ENCODE results near the gene ATXN7L1. TPM values are rescaled to one million over a fixed set of nuclear protein-coding genes. Genes with fewer than 3 reads are reported as not detected.

Gene ATXN7L1
- total RNA-seq, 1 donor from 2014 or later: 2.4 TPM

GRCh38 chr7:105691082-105691679, 185.2 kb downstream of the ATXN7L1 start:
- no peaks in the 10 kb centered on the region for H3K27me3 ChIP-seq (ENCODE audit: control insufficient read depth, insufficient read depth, low read length)
- DNase-seq (ENCODE audit: low read depth) (no peak), FAIRE-seq (no peak)
- H3K4me3 ChIP-seq (ENCODE audit: low read depth, low read length): peak overlapping the region; percentile 2
- TF ChIP-seq CTCF (IDR thresholded peaks at IDR 0.05; ENCODE audit: insufficient read depth, low read length, severe bottlenecking): no peak
- H3K36me3 ChIP-seq (ENCODE audit: control insufficient read depth, insufficient read depth, low read length): no peaks in the 10 kb centered on the region

GRCh38 chr7:105690325-105690945, 186.0 kb downstream of the ATXN7L1 start:
- H3K4me3 ChIP-seq (ENCODE audit: low read depth, low read length): no peak overlapping the region
- no peaks in the 10 kb centered on the region for H3K27me3 ChIP-seq (ENCODE audit: control insufficient read depth, insufficient read depth, low read length)
- FAIRE-seq (no peak), DNase-seq (ENCODE audit: low read depth) (no peak)
- no peak for TF ChIP-seq CTCF (IDR thresholded peaks at IDR 0.05; ENCODE audit: insufficient read depth, low read length, severe bottlenecking)
- H3K36me3 ChIP-seq (ENCODE audit: control insufficient read depth, insufficient read depth, low read length): no peaks in the 10 kb centered on the region

- FAIRE-seq (no peak), DNase-seq (ENCODE audit: low read depth) (no peak)
- Histone ChIP-seq H3K36me3 (ENCODE audit: control insufficient read depth, insufficient read depth, low read length) (no peaks in the 10 kb centered on the region), H3K4me3 (ENCODE audit: low read depth, low read length) (no peak overlapping the region), H3K27me3 (ENCODE audit: control insufficient read depth, insufficient read depth, low read length) (no peaks in the 10 kb centered on the region)
- no peak for TF ChIP-seq CTCF (IDR thresholded peaks at IDR 0.05; ENCODE audit: insufficient read depth, low read length, severe bottlenecking)
These were observed 187.2 kb downstream of the ATXN7L1 start for GRCh38 chr7:105689067-105689819.

- Histone ChIP-seq H3K36me3 (ENCODE audit: control insufficient read depth, insufficient read depth, low read length) (no peaks in the 10 kb centered on the region), H3K27me3 (ENCODE audit: control insufficient read depth, insufficient read depth, low read length) (no peaks in the 10 kb centered on the region), H3K4me3 (ENCODE audit: low read depth, low read length) (no peak overlapping the region)
- TF ChIP-seq CTCF (IDR thresholded peaks at IDR 0.05; ENCODE audit: insufficient read depth, low read length, severe bottlenecking): no peak
- no peak for FAIRE-seq
- no peak for DNase-seq (ENCODE audit: low read depth)
These were observed 187.8 kb downstream of the ATXN7L1 start for GRCh38 chr7:105688617-105689016.

GRCh38 chr7:105685161-105685560, 191.2 kb downstream of the ATXN7L1 start:
- Histone ChIP-seq H3K4me3 (ENCODE audit: low read depth, low read length) (no peak overlapping the region), H3K27me3 (ENCODE audit: control insufficient read depth, insufficient read depth, low read length) (no peaks in the 10 kb centered on the region), H3K36me3 (ENCODE audit: control insufficient read depth, insufficient read depth, low read length) (no peaks in the 10 kb centered on the region)
- DNase-seq (ENCODE audit: low read depth) (peak; percentile 40), FAIRE-seq (no peak)
- no peak for TF ChIP-seq CTCF (IDR thresholded peaks at IDR 0.05; ENCODE audit: insufficient read depth, low read length, severe bottlenecking)
